Raji (cell line): ENCODE results near the gene CRB2.

Experiments used
- POLR2A ChIP-seq: IDR thresholded peaks from 2 replicates; pipeline ENCODE4 v1.6.1; 2011; ENCODE audit warnings: low read depth, low read length, control low read depth; ENCODE audit not compliant: insufficient read depth

Gene CRB2

DNA sequence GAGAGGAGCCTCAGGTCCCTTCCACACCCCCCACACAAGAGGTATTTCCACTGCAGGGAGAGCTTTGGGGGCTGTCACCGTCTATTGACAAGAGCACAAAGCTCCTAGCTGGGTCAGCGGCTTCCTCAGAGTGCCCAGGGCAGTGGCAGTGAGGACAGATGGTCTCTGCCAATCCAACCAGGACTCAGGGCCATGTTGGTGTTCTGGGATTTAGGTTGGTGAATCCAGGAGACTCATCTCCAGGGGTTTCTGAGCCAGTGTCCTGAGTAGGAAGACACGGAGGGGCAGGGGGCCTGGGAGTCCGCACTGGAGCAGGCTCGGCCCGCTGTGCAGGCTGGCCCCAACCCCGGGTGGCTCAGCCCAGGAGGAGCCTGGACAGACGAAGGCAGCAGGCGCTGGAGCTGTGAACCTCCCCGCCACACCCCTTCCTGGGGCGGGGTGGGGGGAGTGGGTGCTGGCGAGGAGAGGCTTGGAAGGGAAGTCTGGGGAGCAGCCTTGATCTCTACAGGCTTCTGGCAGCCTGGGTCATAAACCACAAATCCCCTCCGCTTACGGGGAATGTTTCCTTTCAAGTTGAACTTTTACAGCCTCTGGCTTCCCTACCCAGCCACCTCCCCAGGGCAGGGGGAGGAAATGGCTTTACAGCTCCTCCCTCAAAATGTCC, 19.6 kb downstream of the CRB2 start:
- TF ChIP-seq POLR2A, result no peak

DNA sequence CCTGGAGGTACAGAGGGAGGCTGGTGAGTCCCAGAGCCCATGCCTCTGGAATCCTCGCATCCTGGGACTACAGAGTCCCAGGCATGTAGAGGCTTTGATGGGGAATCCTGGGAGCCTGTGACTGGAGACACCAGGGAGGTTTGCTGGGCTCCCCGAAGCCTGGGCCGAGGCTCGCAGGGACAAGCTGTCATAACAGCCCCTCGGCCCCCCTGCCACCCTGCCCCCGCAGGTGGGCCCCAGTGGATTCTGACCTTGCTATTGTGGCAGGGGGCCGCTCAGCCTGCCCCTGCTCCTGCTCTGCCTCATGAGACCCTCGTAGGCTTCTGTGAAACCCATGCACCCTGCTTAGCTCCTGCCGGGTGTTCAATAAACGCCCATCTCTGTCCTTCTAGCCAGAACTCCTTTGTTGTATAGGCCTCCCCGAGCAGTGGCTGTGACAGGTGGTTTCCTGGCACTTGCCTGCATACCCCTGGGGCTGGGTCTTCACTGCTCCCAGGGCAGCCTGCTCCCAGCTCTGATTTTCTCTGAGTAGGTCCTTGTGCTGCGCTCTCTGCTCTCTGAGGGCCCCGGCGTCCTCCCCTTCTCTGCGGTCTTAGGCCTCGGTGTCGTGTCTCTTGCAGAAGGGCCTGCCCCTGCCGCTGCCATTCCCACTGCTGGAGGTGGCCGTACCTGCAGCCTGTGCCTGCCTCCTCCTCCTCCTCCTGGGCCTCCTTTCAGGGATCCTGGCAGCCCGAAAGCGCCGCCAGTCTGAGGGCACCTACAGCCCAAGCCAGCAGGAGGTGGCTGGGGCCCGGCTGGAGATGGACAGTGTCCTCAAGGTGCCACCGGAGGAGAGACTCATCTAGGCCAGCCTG, 20.4 kb downstream of the CRB2 start:
- no peak for TF ChIP-seq POLR2A

DNA sequence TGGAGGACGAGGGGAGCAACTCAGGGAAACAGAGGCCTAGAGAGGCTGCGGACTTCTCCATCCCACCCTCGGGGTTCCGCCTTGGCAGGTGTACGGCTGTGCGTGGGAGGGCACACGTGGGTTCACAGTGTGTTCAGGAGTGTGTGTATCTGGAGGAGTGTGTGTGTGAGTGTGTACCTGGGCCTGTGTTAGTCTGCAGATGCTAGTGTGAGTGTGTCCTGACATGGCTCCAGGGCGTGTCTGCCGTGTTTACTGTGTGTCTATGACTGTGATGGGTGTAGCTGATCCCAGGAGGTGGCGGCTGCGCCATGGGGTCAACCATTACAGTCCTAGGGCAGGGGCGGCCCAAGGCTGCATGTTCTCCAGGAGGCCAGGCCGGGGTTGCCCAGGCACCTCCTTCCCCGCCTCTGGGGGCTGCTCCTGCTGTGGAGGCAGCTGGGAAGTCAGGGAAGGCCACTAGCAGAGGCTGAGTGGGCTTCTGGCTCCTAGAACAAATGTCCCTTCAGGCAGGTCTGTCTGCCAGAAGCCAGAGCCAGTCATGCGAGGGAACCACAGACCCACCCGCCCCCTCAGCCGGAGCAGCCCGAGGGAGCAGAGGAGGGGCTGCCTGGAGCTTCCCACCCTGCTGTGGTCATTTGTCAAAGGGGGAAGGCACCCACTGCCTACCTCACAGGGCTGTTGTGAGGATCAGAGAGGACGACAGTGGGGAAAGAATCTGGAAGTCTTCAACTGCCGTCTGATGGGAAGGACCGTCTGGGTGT, 21.4 kb downstream of the CRB2 start:
- TF ChIP-seq POLR2A, result no peak

DNA sequence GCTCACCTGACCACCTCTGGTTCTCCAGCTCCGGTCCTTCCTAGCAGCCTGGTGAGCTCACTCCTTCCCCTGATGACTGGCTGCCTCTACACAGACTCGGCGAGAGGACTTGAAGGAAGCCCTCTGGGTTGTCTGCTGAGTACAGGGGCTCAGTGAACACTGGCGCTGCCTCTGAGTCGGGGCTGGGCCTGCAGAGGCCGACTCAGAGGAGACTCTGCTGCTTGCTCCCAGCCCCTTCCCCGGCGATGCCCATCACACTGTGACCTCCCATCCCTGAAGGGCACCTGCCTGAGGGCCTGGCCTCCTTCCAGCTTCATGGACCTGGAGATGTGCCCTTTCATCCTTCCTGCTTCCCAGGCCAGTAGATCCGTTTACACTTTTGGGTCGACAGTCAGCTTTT, 22.0 kb downstream of the CRB2 start:
- no peak for TF ChIP-seq POLR2A

DNA sequence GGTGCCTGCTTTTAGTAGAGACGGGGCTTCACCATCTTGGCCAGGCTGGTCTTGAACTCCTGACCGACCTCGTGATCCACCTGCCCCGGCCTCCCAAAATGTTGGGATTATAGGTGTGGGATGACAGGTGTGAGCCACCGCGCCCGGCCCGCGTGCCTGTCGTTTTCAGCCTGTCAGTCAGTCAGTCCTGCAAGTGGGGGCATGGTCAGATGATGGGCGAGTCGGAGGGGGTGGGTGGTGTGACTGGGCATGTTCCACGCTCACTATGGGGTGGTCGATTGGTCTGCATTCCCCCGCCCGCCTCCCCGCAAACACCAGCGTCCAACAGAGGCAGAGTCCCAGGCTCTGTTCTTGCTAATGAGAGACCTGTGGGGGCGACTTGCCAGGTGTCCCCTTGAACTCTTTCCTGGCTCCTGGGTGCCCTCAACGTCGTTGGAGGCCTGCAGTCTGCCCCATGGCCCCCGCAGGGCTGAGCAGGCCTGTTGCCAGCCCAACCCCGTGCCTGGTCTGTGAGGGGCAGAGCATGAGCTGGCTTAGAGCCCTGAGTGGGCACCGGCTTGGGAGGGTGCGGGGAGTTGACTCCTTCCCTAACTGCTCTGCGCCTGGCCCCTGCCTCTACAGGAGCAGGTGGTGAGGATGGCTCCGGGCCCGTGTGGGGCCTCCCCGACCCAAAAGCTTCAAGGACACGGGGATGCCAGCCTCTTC, 23.1 kb downstream of the CRB2 start:
- TF ChIP-seq POLR2A, result no peak

DNA sequence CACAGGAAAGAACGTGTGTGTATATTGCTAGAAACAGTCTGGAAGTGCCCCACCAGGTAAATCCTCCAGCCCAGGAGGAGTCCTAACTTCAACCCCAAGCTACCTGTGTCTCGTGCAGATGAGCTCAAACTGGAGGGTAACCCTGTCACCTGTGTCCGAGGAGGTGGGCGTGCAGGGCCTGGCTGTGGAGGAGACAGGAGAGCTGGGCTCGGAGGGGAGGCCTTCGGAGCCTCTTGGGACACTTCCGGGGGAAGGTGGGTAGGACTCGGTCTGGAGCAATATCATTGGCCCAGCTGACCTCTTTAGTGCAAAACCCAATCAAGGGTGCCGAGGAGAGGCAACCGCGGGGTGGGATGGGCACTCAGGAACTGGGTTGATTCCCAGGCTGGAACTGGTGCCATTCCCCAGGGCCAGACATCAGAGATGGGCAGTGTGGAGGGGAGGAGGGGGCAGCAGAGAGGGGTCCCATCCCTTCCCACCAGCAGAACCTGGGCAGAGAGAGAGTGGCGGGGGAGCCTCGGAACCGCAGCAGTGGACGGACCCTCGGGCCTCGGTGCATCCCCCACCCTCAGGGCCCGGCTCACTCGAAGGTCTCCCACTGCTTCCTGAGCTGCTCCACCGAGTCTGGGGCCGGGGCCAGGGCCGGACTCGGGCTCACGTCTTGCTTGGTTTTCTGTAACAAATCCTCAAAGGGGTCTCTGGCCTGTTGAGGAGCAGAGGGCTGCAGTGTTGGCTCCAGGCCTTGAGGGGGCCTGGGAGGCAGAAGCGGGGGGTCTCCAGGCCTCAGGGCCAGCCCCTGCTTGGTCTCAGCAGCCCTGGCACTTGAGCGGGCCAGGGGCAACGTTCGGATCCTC, 25.1 kb downstream of the CRB2 start:
- no peak for TF ChIP-seq POLR2A

DNA sequence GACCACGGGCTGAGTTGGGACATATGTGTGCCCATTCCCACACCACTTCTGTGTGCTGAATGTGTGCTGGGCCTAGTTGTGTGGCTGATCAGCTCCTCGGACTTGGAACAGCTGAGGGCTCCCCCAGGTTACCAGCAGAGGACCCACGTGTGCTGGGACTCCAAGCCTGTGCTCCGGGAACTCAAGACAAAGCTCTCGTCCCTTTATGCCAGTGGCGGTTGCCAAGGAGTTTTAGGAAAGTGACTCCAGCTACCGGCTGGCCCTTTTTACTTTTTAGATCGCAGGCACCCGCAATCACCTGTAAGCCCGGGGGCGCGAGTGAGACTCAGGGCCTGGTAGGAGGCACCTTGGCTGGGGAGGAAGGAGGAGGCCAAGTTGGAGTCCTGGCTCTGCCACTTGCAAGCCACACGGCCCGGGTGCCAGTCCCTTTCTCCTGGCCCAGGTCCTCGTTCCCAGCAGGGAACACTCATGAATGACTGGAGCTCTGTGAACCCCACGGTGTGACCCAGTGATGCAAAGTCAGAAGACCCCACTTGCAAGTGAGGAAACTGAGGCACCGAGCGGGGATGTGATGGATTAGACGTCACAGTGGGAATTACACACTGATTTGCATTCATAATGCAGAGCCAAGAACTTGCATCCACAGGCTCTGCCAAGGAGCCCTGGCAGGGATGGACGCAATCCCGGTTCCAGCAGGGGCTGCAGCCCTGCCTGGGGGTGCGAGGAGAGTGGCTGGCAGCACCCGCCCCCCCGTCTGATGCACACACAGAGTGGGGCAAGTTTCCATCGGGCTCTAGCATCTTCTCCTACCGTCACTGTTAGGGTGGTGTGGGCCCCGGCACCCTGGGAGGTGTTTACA, 26.9 kb downstream of the CRB2 start:
- TF ChIP-seq POLR2A, result no peak

DNA sequence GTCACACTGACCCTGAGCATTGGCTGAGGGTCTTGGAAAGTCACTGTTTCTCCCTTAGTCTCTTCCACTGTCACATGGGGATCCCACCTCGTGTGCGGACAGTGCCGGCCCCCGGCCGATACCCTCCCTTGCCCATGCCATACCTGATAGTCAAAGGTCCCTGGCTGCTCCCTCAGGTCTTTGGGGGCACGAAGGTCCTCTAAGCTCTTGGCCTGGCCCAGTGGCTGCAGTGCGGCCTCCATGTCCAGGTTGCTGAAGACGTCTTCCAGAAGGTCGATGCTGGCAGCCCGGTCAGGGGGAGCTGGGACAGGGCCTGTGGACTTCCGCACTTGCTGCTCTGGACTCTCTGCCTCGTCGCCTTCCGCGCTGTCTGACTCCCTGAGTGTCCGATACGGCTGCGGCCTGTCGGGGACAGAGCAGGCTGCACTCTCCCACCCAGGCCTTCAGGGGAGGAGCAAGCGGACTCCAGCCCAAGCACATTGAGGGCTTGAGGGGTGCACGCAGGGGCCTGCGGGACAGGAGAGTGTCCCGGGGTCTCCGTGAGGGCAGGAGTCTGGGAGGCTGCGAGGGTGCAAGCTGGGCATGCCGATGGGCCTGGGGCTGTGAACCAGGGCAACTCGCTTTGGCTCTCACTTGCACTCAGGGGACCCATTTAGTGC, 27.6 kb downstream of the CRB2 start:
- TF ChIP-seq POLR2A, result no peak

DNA sequence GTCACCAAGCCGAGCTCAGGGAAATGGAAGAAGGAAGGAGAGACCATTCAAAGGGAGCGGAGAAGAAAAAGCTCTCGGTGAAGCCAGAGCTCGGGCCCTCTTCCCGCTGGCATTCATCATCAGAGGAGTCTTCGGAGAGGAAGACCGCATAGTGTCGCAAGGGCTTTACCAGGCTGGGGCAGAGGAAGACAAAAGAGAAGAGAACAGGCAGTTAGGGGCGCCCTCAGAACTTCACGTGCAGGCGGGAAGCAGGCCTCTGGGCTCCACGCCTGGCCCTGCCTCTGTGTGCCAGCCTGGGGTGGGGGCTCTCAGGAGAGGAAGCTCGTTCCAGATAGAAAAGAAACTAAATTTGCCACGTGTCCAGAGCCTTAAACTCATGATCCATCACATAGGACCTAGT, 31.7 kb downstream of the CRB2 start:
- no peak for TF ChIP-seq POLR2A

DNA sequence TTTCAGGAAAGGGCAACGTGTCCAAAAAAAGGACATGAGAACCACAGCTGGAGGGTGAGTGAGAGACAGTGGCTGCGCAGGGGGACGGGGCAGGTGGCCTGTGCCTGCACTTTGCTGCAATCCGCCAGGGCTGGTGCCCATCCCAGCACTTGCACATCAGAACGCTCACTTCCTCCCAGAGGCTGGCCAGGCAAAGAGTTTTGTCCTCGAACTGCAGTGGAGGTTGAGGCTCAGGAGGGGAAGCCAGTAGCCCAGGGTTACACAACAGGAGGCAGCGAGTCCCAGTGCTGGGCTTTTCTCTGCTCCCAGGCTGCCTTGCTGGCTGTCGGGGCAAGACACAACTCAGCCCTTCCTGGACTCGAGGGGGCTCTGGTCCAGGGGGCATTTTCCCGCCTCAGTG, 33.1 kb downstream of the CRB2 start:
- TF ChIP-seq POLR2A, result no peak

DNA sequence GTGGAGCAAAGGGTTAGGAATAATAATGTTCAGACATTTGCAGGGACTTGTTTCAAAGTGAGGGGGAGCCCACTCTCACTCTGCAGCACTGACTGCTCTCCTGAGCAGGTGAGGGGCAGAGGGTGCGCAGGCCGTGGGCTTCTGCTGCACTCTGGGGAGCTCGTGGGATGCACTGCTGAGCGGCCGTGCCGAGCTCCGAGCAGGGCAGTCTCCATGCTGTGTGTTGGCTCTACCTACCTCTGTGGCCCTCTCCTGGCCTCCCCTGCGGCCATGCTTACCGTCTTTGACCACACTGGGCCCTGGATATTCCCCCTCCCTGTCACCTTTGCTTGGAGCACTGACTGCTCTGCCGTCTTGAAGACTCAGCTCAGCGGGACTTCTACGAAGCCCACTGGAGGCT, 33.7 kb downstream of the CRB2 start:
- TF ChIP-seq POLR2A, result no peak

DNA sequence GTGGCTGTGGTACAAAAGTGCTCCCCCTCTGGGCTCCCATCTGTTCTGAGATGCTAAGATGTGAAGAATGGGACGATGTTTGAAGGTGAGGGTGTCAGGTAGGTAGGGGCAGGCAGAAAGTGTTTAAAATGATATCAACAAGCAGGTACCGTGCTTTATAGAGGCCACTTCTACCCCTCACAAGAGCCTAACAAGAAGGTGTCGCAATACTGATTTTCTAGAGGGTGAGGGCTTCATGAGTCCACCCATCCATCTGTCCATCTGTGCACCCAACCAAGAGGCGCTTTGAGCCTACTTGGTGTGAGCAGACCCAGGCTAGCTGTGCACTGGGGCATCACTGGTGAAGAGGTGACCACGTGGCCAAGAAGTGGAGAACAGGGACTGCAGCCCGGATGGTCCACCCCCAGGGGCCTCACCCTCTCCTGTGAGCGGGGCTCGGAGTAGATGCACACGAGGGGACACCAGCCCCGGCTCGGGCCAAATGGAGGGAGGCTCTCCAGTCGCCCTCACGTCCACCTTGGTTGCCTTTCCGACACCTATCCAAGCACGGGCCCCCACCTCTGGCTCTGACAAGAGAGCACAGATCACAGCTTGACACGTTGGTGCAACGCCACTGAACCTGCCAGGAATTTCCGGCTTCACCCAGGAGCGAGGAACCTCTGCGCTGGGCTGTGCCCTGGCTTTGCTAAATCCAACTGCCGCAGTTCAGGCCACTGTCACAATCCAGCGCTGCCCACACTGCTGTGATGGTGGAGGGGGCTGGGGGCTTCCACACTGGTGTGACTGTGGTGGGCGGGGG, 34.5 kb downstream of the CRB2 start:
- TF ChIP-seq POLR2A, result no peak
